Dedifferentiated amniotic fluid mesenchymal stem cell (primary cell): ENCODE data around the gene NKAIN4.

Experiments used
- DNase-seq: peaks from one replicate; pipeline ENCODE4 v3.0.0-alpha.2; 2016; ENCODE audit errors: extremely low spot score

Gene NKAIN4

GRCh38 chr20:63274381-63275228 is 20.3 kb upstream of the NKAIN4 start:
- DNase-seq = no peak

GRCh38 chr20:63273635-63274380 is 19.5 kb upstream of the NKAIN4 start:
- peak; percentile 26 for DNase-seq

- DNase-seq = no peak
These were observed 18.9 kb upstream of the NKAIN4 start for GRCh38 chr20:63273059-63273579.

GRCh38 chr20:63272105-63273058 is 18.1 kb upstream of the NKAIN4 start, which contains the start of gene ARFGAP1:
ARFGAP1 (plus strand) TSS chr20:63272813; CDS start chr20:63275581, 2,768 bp downstream.
- peak; percentile 85 for DNase-seq

GRCh38 chr20:63270606-63271325 is 16.5 kb upstream of the NKAIN4 start:
- no peak for DNase-seq

DNA sequence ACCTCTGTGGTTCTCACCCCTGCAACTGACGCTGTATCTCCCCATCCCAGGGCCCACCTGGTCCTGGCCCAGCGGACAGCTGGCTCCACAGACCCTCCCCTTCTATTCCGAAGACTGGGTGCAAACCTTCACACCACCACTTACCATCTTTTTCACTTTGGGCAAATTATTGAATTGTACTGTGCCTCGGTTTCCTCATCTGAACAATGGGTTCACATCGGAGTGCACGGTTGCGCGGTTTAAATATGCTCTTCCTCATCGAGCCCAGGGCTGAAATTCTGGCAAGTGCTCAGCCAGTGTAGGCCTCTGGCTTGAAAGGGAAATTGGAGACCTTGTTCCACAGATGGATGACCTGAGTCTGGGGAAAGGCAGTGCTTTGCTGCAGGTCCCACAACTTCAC is 15.5 kb upstream of the NKAIN4 start:
- DNase-seq = no peak

DNA sequence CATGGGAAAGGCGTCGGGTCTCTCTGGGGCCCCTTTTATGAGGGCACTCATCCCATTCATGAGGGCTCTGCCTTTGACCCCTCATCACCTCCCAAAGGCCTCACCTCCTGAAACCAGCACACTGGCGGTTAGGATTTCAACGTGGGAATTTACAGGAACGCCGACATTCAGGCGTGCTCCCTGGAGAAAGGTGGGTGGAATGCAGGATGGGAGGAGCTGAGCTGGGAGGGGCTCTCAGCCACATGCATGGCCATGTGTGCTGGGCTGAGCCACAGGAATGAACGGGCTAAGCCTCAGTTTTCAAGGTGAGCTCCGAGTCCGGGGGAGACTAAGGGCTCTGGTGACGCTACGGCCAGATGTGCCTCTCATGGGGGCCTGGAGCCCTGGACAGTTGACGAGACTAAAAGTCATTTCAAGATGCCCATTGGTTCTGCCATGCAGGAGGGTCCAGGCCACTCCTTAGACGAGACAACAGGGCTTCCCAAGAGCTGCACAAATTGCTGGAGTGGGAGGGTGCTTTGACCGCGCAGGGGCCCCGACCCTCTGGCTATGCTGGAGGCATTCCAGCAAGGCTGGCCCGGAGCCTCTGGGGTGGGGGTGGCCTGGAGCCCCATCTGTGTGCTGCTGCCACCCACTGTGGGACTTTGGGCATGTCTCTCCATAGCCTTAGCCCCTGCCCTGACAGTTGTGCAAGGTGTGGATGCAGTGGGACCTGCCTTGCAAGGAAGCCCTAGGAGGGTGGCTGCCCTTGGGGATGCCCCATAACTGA is 14.6 kb upstream of the NKAIN4 start:
- no peak for DNase-seq

- DNase-seq = no peak
These were observed 14.0 kb upstream of the NKAIN4 start for GRCh38 chr20:63268256-63268655.

GRCh38 chr20:63267691-63268090 is 13.4 kb upstream of the NKAIN4 start:
- DNase-seq = no peak

DNA sequence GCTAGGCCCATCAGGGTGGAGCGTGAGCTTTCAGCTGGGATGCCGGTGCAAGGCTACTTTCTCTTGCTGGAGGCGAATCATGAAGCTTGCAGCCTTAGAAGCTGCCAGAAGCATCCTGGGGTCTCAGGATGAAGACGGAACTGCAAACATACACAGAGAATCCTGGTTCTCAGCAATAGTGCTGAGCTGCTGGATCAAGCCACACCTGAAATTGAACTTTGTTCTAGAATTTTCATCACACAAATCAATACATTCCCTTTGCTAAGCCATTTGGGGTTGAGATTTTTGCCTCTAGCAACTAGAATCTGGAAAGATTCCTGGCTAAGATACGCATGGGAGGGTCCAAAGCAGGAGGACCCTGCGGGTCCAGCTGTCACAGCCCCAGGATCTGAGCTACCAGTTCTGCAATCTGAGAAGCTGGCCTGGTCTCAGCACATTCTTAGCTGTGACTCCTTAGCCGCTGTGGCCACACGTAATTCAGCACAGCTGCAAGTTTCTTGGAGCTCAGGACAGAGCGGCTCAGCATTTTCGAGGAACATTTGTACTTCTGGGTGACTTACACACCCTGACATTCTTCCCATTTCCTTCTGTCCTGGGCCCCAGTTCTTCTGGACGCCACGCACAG is 11.7 kb upstream of the NKAIN4 start:
- peak; percentile 80 for DNase-seq

DNA sequence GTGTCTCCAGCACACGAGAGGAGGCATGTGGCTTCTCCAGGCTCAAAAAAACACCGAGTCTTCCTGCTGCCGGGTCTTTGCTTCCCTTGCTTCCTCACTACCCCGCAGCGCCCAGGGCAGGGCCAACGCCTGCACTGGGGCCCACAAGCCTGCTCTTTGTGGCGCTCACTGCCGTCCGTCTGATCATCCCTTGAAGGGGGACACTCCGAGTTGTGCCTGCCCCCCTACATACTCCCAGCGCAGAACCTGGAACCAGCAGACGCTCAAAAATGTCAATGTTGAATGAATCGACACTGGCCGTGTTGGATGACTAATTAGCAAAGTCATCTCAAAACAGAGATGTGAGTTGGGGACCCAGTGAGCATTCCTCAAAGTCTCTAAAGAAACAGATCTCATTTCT is 10.3 kb upstream of the NKAIN4 start:
- DNase-seq = no peak

DNA sequence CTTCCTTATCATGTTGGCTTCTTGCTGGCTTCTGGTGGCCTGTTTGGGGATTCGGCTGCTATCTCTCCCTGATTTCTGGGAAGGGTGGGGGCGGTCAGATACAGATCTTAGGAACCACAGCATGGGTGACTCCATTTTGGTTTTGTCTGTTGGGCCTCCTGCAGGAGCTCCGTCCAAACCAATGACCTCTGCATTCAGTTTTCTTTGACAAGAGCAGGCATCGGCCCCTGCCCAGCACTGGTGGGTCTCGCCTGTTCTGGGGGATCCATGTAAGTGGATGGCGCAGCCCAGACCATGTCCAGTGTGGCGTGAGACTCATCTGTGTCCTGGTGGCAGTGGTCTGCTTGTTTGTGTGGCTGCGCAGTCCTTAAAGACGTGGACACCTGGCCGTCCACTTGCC is 9.7 kb upstream of the NKAIN4 start:
- no peak for DNase-seq

DNA sequence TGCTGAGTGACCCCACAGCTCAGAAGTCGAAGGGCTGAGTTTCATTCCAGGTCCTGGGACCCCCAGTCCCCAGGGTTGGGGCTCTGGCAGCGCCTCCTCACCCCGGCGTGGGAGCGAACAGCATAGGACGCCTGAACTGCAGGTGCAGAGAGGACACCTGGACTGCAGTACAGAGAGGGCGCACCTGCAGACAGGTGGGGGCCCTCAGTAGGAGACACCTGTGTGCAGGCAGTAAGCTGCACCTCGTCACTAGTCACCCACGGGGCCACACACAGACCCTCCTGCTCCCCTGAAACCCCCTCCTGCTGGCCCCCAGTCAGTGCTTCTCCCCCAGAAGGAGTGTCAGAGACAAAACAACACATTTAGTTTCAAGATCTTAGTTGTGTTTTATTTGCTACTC is 8.6 kb upstream of the NKAIN4 start:
- no peak for DNase-seq

DNA sequence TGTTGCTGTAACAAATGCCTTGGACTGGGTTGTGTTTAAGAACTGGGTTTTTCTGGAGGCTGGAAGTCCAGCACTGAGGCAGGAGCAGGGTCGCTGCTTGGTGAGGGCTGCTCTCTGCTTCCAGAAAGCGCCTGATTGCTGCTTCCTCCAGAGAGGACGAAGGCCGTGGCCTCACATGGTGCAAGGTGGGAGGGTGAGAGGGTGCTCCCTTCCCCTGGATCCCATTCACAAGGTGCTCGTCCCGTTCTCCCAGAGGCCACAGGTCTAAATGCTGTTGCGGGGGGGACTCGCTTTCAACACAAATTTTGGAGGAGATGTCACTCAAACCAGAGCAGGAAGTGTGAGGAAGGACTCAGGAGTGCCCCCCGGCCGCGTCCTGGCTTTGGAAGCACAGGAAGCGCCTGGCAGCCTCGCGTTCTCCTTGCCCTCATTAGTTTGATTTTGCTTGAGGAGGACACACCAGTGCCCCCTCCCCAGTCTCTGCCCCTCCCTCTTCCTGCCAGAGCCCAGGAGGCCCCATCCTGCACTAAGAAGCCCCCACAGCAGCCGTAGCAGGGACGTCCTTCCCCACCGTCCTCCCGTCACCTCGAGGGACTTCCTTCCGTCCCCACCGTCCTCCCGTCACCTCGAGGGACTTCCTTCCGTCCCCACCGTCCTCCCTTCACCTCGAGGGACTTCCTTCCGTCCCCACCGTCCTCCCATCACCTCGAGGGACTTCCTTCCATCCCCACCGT is 7.7 kb upstream of the NKAIN4 start:
- DNase-seq = no peak

- DNase-seq = peak; percentile 17
These were observed 7.0 kb upstream of the NKAIN4 start for GRCh38 chr20:63261060-63261794.

- no peak for DNase-seq
These were observed 6.3 kb upstream of the NKAIN4 start for GRCh38 chr20:63260521-63260920.

DNA sequence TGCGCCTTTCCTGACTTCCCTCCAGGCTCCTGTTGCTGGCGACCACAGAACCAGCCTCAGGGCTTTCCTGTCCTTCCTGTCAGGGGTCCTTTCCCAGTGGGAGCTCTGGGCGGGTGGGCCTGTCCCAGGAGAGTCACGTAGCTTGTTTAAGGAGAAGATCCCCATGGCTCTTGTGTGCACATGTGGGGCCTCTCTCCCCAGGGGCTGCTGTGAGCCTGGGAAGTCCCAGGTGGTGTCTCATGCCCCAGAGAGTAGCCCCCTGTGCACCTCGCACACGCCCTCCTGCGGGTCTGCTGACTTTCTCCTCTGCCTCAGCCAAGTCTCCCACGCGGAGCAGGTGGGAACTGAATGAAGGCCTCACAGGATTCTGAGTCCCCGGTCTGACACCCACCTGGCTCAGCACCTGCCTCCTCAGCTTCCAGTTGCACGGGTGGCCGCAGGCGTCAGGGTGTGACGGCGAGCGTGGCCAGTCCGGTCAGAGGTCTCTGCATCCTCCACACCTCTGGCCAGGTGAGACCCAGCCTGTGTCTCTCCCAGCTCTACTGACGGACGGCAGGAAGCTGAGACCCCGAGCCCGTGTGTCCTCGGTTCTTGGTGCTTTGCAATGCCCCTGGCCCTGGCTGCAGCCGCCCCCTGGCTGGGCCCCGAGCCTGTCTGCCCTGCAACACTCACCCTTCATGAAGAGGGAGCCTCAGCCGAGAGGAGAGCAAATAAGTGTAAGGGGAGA is 5.6 kb upstream of the NKAIN4 start:
- no peak for DNase-seq

DNA sequence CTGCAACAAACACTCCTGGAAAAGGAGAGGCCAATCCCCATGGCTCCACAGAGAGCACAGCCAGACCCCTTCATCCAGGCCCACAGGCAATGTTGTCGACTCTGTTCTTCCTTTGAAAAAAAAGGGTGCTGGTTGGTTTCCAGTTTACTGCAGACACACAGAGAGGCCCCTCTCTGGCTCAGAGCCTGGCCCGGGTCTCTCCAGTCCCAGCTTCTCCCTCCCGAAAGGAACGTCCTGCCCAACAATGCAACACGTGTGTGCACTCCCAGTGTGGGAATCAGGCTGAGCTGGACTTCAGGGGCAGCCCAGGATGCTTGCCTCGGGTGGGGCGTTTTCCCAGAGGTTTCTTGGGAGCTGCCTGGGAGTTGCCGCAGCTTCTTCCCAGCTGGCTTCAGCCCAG is 4.5 kb upstream of the NKAIN4 start:
- no peak for DNase-seq
